Activated effector memory CD4-positive, alpha-beta T cell treated with anti-CD3 and anti-CD28 coated beads, Interleukin-2, amount 50 U/mL, for 16 hours (primary cell): Measurements from ENCODE around the gene BRD7.
A peak's percentile ranks its signal among the peaks of the same experiment; 100 is the strongest.

Source experiments
- DNase-seq: peaks from one replicate; pipeline ENCODE4 v3.0.0-alpha.2; 2020

Gene BRD7

DNA sequence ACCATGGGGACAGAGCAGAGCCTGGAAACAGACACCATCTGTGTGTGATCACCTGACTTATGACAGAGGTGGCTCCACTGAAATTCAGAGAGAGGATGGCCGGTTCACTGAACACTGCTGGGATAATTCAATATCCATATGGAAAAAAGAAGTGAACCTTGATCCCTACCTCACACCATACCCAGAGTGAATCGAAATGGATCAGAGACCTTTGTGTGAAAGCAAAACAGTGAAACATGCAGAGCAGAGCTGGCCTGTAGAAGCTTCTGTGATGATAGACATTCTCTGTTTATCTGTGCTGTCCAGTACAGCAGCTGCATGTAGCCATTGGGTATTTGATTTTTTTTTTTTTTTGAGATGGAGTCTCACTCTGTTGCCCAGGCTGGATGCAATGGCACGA lies 82.1 kb downstream of the BRD7 start:
- DNase-seq, result no peak

DNA sequence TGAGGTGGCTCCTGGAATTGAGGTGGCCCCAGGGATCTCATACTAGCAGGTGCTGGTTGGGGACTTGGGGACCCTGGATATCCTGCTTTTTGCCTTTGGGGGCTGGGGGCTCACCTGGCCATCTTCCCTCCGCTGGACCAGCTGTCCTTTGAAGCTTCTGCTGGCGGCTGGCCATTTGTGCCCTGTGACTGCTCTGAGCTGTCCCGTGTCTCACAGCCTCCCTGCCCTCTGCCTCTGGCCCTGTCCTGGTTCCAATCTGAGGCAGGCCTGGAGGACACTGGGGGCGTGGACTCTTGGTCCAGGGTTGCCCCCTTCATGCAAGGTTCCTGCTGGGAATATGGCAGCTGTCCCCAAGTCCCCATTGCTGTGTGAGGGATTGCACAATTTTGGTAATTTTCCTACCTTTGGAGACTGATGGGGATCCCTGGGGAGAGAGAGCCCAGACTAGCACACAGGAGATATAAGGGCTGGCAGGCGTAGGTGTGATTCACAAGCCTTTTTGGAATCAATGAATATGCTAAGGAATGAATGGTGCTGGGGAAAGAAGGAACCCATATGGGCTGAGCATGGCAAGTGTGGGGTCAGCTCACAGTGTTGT lies 83.3 kb downstream of the BRD7 start:
- no peak for DNase-seq

DNA sequence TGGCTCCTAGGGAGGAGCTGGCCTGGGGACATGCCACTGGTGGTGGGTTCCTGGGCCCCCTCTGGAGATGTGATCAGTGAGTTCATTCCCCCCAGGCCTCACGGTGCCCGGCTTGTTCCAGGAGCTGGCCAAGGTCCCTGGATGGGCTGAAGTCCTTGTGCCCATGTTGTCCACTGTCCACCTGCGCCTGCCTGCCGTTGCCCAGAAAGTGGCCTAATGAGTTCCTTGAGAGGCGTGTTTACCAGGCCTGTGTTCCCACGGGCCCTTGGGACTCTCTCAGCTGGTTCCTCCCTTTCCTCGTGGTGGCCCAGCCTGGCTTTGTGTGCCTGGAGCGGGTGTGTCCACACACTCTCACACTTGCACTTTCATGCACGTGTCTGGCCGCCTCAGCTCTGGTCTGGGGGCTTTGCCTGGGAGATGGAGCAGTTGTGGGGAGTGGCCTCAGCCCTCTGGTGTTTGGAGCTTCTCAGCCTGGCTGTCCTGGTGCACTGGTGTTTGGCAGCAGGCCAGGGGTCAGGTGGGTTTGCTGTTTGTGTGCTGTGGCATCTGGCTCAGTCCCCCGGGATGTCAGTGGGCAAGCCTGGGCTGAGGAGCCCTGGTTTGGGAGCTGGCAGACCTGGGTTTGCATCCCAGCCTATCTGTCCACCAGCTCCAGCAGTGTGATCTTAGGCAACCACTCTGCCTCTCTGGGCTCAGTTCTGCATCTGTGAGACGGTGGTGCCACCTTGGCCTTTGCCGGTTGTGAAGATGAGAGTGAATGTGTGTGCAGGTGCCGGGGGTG lies 84.5 kb downstream of the BRD7 start:
- no peak for DNase-seq

DNA sequence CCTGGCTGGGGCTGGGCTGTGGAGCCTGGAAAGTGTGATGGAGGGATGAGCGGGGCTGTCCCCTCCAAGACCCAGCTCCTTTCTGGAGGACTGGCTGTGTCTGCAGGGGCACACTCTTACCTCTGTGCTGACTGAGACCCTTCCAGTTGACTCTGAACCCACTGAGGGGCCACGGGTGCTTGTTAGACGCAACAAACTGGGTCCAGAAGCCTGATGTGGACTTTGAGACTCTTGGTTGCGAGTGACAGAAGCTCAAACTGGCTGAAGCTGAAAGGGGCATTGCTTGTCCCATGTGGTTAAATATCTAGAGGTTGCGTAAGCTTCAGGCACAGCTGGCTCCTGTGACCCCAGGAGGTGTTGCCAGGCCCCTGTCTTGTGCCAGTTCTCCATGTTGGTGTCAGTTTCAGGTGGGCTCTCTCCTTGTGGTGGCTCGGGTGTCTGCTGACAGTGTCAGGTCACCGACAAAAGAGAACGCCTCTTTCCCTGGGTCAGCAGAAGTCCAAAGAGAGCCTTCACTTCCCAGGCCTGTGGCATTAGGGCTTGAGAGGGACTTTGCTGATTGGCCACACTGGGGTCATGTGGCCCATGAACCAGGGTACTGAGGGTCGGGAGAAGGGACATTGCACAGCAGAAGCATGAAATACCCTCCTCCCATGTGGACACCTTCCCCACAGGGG lies 85.7 kb downstream of the BRD7 start:
- DNase-seq, result no peak

DNA sequence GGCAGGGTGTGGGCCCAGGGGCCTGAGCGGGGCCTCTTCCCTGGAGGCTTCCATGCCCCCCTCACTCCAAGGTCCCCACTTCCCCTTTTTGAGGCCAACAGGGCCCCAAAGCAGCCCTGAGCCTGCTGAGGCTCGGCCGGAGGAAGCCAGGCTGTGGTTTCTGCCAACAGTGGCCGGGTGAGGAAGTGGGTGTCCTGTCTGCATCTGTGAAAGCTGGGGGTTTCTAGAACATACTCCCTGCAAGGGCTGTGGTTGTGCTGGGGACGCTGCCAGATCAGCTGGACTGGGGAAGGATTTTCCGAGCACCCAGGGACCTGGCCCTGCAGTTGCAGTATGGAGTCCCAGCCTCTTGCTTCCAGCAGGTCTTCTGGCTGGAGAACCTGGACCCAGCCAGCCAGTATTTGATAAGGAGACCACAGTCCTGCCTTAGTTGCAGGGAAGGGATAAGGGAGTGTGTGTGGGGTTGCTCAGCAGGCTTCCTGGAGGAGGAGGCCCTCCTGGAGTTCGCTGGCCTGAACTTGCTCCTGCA lies 86.7 kb downstream of the BRD7 start:
- peak; percentile 83 for DNase-seq

DNA sequence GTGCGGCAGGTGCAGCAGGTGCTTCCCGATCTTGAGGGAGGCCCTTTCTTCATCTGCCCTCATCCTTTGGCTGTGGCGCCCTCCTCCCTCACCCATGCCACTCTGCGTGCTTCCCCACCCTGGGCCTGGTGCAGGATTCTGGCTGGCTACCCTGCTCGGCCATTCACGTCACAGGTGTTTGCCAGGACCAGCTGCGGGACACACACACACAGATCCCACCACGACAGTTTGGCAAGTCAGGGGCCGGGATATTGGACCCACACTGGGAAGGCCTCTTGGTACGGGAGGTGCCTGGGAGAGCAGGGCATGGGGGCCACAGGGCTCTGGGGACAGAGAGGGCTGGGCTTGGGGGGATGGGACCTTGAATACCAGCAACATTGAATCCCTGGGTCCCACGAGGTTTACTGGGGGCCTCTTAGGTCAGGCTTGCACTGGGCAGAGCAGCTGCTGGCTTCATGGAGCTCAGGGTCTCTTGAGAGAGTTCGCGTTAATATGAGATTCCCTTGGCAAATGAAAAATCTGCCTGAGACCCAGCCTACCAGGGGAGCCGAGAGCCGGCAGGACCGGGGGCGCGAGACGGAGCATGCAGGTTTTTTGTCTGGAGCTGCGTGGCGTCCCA lies 87.3 kb downstream of the BRD7 start:
- no peak for DNase-seq

DNA sequence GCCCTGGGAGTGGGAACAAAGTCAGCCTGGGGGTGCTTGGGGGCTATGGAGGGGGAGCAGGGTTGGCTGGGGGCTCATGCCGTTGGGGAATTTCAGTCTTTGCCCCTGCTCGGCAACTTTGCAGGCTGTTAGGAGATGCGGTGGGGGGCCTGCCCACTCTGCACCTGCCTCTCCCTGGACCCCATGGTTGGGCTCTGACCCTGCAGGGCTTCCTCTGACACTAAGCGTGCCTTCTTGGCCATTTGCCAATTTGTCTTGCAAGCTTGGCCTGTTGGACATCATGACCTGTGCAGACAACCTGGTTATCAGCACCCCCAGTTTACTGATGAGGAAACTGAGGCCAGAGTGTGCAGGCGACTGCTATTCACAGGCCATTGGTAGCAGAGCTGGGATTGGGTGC lies 87.9 kb downstream of the BRD7 start:
- no peak for DNase-seq

DNA sequence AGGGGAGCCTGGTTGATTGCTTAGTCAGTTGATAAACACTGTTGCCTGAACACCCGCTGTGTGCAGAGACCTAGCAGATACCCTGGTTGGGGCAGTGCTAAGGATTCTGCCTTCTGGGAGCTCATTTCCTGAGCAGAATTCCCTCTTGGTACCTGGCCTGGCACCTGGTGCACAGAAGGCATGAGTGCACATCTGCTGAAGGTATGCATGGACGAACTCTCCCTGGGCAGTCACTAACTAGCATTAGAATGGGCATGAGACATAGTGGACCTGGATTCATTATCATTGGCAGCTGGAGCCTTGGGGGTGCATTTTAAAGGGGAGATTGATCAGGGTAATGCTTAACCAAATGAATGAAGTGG lies 89.3 kb downstream of the BRD7 start:
- no peak for DNase-seq

DNA sequence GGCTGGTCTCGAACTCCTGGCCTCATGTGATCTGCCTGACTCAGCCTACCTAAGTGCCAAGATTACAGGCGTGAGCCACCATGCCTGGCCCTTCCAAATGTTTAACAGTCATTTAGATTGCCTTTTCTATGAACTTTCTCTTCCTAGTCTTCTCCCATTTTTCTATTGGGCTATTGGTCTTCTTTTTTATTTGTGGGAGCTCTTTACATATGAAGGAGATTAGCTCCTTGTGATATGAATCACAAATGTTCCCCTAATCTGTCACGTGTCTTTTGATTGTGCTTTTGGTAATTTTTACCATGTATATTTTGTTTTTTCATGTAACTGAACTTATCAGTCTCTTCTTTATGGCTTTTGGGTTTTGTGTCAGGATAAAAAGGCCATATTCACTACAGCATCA lies 90.5 kb downstream of the BRD7 start:
- no peak for DNase-seq

DNA sequence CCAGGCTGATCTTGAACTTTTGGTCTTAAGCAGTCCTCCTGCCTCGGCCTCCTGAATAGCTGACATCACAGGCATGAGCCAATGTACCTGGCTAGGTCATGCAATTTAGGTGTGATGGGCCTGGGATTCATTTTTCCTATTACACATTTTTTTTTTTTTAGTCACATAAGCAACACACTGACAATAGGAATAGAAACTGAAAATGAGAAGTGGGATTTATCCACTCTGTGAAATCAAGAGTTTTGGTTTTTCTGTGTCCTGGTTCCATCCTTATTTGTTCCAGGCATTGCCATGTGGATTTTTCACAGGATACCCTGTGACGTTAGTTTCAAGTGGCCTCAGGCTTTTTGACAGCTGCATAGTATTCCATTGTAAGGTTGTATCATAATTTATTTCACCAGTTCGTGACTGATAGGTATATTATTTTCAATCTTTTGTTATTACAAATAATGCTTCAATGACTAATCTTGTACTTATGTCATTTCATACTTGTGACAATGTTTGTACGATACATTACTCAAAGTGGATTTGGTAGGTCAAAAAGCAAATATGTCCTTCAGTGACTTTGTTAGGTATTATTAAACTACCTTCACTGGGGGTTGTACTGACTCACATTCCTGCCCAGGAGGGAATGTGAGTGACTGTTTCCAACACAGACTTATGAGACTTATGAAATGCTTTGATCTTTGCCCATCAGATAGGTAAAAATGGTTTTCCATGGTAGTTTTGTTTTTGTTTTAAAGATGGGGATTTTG lies 91.8 kb downstream of the BRD7 start:
- no peak for DNase-seq

DNA sequence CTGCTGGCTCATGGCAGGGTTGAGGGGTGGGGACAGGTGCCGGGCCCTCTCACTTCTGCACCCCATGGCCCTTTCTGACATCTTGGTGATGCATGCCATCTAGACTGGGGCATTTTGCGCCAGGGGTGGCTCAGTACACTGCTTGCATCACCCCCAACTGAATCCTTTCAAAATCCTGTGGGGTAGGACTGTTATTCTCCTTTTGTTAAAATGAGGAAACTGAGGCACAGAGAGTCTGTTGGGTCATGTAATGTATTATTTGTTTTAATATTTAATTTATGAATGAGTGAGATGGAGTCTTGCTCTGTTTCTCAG lies 92.5 kb downstream of the BRD7 start:
- DNase-seq, result no peak

DNA sequence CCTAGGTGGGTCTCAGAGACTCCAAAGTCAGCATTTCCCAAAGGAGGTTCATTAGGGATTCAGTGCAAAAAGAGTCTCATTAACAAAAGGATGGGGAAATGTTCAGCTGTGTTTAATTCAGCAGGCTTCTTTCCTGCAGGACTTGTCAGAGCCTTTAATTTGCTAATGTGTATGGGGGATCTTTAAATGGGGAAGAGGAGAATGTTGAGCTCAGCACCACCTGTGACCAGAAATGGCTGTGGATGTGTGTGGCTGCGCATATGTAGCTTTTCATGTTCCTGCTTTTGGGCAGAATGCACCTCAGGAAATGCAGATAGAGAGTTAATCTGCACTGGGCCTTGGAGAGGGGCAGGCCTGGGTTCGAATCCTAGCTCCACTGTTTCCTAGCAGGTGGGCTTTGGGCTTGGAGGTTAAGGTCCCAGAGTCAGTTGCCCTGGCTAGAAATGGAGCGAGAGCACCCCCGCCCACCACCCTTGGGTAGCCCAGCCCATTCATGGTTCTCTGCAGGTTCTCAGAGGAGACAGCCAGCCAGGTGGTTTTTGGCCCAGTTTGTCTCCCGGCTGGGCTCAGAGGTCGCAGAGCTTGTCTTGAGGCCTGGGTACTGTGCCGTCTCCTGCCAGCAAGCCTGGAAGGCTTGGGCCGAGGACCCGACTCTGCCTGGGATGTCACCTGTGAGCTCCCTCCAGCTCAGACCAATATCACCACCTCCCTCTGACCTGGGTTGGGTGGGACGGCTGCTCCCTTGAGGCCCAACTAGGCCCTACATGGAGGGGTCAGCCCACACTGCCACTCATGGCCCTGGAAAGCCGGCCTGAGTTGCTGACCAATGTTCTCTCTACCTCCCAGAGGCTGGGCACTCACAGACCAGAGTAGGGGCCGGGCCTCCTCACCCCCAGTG lies 93.1 kb downstream of the BRD7 start:
- DNase-seq, result no peak

DNA sequence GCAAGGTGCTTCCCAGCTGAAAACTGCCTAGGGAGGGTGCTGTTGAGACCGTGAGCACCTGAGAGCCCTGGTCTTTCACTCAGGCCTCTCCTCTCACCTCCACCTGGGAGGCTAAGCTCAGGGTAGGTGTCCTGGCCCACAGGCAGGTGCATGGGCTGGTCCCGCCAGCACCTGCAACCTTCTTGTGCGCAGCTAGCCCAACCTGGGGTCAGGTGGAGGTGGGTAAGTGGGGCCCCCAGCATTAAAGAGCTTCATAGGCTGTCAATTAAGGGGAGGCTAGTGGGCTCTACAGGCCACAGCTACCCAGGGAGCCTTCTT lies 93.7 kb downstream of the BRD7 start:
- no peak for DNase-seq

DNA sequence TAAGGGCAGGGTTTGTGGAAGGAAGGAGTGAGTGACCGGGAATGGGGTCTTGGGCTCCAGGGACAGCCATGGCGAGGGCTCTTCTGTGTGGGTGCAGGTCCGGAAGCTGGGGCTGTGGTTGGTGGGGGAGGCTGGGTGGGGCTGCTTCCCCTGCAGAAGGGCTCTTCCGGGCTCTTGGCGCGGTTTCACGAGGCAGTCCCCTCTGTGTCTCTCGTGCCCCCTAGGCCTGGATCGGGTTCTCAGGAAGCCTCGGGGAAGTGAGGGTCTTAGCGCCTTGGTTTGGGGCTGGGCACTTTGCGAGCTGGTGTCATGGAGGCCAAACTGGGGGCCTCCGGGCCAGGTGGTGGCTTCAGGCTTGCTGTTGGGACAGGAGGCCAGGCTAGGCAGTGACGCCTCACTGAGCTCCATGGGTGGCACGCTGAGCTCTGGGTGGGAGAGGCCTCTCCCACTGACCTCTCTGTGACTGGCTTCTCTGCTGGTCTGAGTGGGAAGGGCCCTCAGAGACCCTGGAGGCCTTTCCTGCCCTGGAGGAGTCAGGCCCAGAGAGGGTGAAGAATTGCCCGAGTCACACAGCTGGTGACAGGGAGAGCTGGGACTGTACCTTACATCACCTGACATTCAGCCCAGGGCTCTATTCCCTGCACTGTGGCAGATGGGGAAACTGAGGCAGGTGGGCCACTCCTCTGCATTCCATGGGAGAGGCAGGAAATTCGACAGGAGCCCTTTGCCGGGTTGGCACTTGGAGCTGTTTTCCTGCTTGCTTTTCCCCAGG lies 94.3 kb downstream of the BRD7 start:
- DNase-seq, result peak; percentile 81

DNA sequence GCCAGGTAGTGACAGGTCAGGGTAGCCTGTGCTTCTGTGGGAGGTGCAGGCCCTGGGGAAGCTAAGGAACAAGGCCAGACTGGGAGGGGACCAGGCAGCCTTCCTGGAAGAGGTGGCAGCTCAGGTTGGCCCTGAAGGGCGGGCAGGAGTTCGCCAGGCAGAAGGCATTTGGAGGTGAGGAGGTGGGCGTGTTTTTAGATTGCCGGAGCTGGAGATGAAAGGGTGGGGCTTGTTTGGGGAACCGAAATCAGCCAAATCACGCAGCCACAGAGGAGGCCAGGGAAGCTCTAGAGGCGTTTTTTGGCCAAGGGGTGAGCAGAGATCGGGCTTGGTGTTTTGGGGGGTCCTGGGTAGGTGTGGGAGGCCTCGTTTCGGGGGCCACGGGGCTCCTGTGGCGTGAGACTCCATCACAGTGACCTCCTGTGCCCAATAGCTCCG lies 94.9 kb downstream of the BRD7 start:
- DNase-seq, result peak; percentile 79

DNA sequence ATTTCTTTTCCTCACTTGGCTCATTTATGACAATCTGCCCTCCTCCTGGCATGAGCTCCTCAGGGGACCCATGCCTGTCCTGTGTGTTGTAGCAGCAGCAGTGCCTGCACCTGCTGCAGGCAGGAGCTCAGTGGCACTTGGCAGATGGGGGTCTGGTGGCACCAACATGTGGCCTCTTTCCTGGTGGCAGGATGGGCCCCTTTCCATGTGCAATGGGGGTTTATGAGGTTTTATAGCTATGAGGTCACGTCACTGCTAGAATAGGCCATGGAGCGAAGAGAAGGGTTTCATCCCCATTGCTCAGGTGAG lies 95.5 kb downstream of the BRD7 start:
- no peak for DNase-seq

DNA sequence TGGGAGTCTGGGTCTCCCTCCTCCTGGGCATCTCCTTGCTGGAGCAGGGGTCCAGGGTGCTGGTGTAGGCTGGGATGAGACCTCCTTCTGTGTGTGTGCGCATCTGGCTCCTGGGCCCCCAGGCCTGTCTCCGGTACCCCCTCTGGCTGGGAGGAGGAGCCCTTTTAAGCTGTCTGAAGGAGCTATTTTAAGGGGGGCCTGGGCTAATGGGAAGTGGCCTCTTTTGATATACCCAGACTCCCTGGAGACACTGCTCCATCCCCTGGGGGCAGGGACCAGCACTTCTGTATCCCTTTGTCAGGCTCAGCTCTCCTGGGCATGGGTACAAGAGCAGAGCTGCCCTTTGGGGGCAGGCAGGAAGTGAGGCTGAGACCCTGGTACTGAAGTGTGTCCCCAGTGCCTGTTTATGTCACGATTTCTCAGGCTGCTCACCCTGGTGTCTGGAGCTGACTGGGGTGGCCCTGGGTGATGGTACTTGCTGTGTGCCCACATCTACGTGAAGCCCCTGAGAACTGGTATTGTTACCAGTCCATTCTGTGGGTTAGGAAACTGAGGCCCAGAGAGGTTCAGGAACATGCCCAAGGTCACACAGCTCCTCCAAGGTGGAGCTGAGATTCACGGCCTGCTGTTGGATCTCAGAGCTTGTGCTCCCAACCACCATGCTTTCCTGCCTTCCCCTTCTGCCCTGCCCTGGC lies 96.0 kb downstream of the BRD7 start:
- no peak for DNase-seq

DNA sequence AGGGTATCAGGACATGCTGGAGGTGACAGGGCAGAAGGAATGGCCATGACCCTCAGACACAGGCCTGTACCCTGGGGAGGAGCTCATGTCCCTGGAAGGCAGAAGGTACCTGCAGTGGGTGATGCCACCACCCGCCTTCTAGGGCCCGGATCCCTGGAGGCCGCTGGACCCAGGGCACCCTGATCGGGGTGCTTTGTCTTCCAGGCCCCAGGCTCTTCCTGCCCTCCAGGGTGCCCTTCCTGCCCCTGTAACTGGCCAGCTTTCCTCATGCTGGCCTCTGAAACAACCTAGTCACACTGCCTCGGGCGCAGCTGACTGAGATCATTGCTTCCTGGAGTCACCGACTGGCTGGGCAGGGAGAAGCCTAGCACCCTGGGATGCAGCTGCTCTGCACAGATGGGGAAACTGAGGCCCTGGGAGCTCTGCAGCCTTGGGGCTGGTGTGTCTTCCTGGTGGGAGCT lies 96.6 kb downstream of the BRD7 start:
- peak; percentile 65 for DNase-seq

DNA sequence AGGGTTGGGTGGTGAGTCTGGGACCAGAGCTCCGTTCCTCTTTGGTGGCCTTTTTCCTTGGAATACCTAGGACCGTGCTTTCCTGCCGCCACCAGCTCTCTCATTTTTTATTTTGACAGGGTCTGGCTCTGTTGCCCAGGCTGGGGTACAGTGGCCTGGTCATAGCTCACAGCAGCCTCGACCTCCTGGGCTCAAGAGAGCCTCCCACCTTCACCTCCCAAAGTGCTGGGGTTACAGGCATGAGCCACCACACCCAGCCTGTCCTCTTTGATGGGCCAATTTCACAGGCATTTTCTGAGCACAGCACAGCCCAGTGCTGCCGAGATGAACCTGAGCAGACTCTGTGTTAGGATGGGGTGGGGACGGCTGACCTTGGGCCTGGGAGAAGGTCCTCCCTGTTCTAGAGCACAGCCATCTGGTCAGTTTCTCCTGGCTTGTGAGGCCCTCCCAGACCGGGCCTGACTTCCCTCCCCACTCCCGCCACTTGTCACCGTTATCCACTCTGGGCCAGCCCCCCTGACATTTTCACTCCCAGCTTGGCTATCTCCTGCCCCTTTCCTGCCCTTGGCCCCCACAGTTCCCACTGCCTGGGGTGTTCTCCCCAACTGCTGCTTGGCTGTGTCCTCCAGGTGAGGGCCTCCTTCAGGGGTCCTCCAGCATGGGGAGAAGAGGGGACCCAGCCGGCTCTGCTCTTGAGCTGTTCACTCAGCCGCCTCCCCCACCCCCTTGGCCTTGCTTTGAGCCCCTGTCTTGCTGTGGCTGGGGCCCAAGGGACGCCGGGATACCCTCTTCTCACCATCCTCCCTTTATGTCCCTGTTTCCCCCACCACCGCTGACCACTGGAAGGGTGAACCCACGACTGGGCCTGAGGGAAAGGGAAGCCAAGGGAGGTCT lies 97.4 kb downstream of the BRD7 start:
- DNase-seq, result peak; percentile 61
